D721Med (cell line): ENCODE results near the gene CRHR1.
A peak's percentile ranks its signal among the peaks of the same experiment; 100 is the strongest.

Experiments used
- DNase-seq: peaks from one replicate; pipeline ENCODE4 v3.0.0; 2011; ENCODE audit warnings: low spot score; ENCODE audit not compliant: insufficient read length
- FAIRE-seq: peaks from 2 replicates; lab custom pipeline; 2011; peaks lifted over from hg19 to GRCh38; lab: Jason Lieb, UNC
- CTCF ChIP-seq: IDR thresholded peaks from 2 replicates; pipeline ENCODE4 v1.5.1; 2012; ENCODE audit warnings: mild to moderate bottlenecking, control low read depth; ENCODE audit not compliant: insufficient read depth; ENCODE audit errors: missing control alignments

The CRHR1 gene

GRCh38 chr17:45758544-45758943 lies 25.6 kb upstream of the CRHR1 start:
- DNase-seq (no peak), FAIRE-seq (no peak)
- no peak for TF ChIP-seq CTCF

- DNase-seq (no peak), FAIRE-seq (no peak)
- TF ChIP-seq CTCF, result no peak
Measured at GRCh38 chr17:45759761-45760160, 24.4 kb upstream of the CRHR1 start.

GRCh38 chr17:45761957-45762565 lies 22.1 kb upstream of the CRHR1 start:
- FAIRE-seq, result no peak

GRCh38 chr17:45763182-45763581 lies 20.9 kb upstream of the CRHR1 start:
- DNase-seq, result no peak
- no peak for FAIRE-seq
- TF ChIP-seq CTCF, result no peak

More at GRCh38 chr17:45761957-45762565, 22.1 kb upstream of the CRHR1 start:
- TF ChIP-seq CTCF, result no peak
- no peak for DNase-seq

GRCh38 chr17:45764479-45764878 lies 19.6 kb upstream of the CRHR1 start:
- no peak for TF ChIP-seq CTCF
- DNase-seq (no peak), FAIRE-seq (no peak)

GRCh38 chr17:45768000-45768399 lies 16.1 kb upstream of the CRHR1 start:
- TF ChIP-seq CTCF, result no peak
- no peak for FAIRE-seq
- no peak for DNase-seq

- DNase-seq (peak; percentile 68), FAIRE-seq (no peak)
- no peak for TF ChIP-seq CTCF
Measured at GRCh38 chr17:45770632-45771270, 13.4 kb upstream of the CRHR1 start.
